Stimulated activated naive CD8-positive, alpha-beta T cell treated with anti-CD3 and anti-CD28 coated beads, Interleukin-15, Interleukin-2, amounts not matched to agents 100 ng/mL and 50 ng/mL, for 24 hours (primary cell): ENCODE measurements around the gene PRTFDC1.
"Not testable (repeated sequence)": the region's sequence is repeated elsewhere in the genome, so short reads cannot be mapped to it uniquely, and the experiment has no call there.

Experiments
- H3K27ac Mint-ChIP-seq: one replicate; pipeline ENCODE4 v1.8.0; 2021; ENCODE audit warnings: mild to moderate bottlenecking, mixed read lengths
- H3K27me3 Mint-ChIP-seq: one replicate; pipeline ENCODE4 v1.8.0; 2021; ENCODE audit warnings: mixed read lengths
- H3K36me3 Mint-ChIP-seq: one replicate; pipeline ENCODE4 v1.8.0; 2021; ENCODE audit warnings: low read depth, mixed read lengths
- H3K4me1 Mint-ChIP-seq: one replicate; pipeline ENCODE4 v1.8.0; 2021; ENCODE audit warnings: low read depth, mixed read lengths
- H3K4me3 Mint-ChIP-seq: one replicate; pipeline ENCODE4 v1.8.0; 2021; ENCODE audit warnings: mild to moderate bottlenecking, mixed read lengths
- H3K9me3 Mint-ChIP-seq: one replicate; pipeline ENCODE4 v1.8.0; 2021; ENCODE audit warnings: mixed read lengths

PRTFDC1 gene

GRCh38 chr10:24847112-24848070 is 105.0 kb downstream of the PRTFDC1 start:
- Mint-ChIP-seq H3K27me3 (no peaks in the 10 kb centered on the region), H3K36me3 (no peaks in the 10 kb centered on the region), H3K4me1 (no peaks in the 10 kb centered on the region), H3K27ac (no peak overlapping the region), H3K9me3 (no peaks in the 10 kb centered on the region), H3K4me3 (no peak overlapping the region)

DNA sequence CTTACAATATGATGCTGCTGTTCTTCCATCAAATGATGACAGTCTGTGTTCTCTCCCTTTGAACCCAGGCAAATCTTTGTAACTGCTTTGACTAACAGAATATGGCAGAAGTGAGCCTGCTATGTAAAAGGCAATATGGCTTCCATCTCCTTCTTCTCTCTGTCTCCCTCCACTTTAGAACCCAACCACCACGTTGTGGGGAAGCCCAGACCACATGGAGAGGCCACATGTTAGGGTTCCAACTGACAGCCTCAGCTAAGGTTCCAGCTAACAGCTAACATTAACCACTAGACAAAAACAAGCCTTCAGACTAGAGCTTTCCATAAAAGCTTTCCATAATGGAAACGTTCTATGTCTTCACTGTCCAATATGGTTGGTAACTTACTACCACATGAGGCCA is 107.7 kb downstream of the PRTFDC1 start:
- Mint-ChIP-seq H3K4me1 (no peaks in the 10 kb centered on the region), H3K9me3 (no peaks in the 10 kb centered on the region), H3K4me3 (no peak overlapping the region), H3K36me3 (no peaks in the 10 kb centered on the region), H3K27me3 (no peaks in the 10 kb centered on the region), H3K27ac (no peak overlapping the region)

DNA sequence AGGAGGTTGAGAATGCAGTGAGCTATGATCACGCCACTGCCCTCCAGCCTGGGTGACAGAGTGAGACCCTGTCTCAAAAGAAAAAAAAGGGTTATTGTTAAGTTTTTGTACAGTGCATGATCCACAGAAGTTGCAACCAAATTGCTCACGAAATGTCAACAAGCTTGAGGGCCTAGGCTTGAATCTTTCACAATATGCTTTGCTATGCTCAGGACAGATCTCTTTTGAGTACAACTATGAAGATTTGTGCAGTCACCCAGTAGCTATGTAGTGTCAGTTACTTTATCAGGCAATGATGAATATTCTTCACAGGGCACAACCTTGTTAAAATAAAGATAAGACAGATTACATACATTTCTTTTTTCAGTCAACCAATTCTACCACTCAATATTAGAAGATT is 109.2 kb downstream of the PRTFDC1 start:
- Mint-ChIP-seq H3K4me3 (no peak overlapping the region), H3K27me3 (no peaks in the 10 kb centered on the region), H3K4me1 (no peaks in the 10 kb centered on the region), H3K27ac (no peak overlapping the region), H3K9me3 (no peaks in the 10 kb centered on the region), H3K36me3 (no peaks in the 10 kb centered on the region)

DNA sequence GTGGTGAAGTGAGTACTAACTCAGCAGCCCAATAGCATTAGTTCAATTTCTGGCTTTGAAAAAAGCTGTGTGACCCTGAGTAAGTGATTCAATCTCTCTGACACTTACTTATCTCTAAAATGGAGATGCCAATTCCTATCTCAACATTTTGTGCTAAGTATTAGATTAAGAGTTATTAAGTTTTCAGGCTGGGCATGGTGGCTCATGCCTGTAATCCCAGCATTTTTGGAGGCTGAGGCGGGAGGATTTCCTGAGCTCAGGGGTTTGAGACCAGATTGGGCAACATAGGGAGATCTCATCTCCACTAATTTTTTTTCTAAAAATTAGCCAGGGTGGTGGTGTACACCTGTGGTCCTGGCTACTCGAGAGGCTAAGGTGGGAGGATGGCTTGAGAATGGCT is 109.5 kb downstream of the PRTFDC1 start:
- Mint-ChIP-seq H3K27ac (no peak overlapping the region), H3K4me3 (no peak overlapping the region), H3K36me3 (no peaks in the 10 kb centered on the region), H3K9me3 (no peaks in the 10 kb centered on the region), H3K27me3 (no peaks in the 10 kb centered on the region), H3K4me1 (no peaks in the 10 kb centered on the region)

GRCh38 chr10:24841530-24841929 is 110.9 kb downstream of the PRTFDC1 start:
- H3K4me1 Mint-ChIP-seq = no peaks in the 10 kb centered on the region
- H3K27ac Mint-ChIP-seq = no peak overlapping the region
- no peaks in the 10 kb centered on the region for H3K9me3 Mint-ChIP-seq
- H3K36me3 Mint-ChIP-seq = no peaks in the 10 kb centered on the region
- H3K27me3 Mint-ChIP-seq = no peaks in the 10 kb centered on the region
- H3K4me3 Mint-ChIP-seq = no peak overlapping the region

GRCh38 chr10:24840784-24841183 is 111.6 kb downstream of the PRTFDC1 start:
- no peaks in the 10 kb centered on the region for H3K27me3 Mint-ChIP-seq
- no peaks in the 10 kb centered on the region for H3K4me1 Mint-ChIP-seq
- no peaks in the 10 kb centered on the region for H3K36me3 Mint-ChIP-seq
- no peak overlapping the region for H3K27ac Mint-ChIP-seq
- H3K9me3 Mint-ChIP-seq = no peaks in the 10 kb centered on the region
- H3K4me3 Mint-ChIP-seq = no peak overlapping the region

- H3K27ac Mint-ChIP-seq, H3K4me1 Mint-ChIP-seq, H3K9me3 Mint-ChIP-seq, H3K27me3 Mint-ChIP-seq, H3K4me3 Mint-ChIP-seq, H3K36me3 Mint-ChIP-seq: not testable (repeated sequence)
Measured at GRCh38 chr10:24837781-24838180, 114.6 kb downstream of the PRTFDC1 start.

GRCh38 chr10:24834869-24835268 is 117.5 kb downstream of the PRTFDC1 start:
- H3K4me3 Mint-ChIP-seq = no peak overlapping the region
- no peak overlapping the region for H3K27ac Mint-ChIP-seq
- no peaks in the 10 kb centered on the region for H3K27me3 Mint-ChIP-seq
- no peaks in the 10 kb centered on the region for H3K9me3 Mint-ChIP-seq
- H3K4me1 Mint-ChIP-seq = no peaks in the 10 kb centered on the region
- H3K36me3 Mint-ChIP-seq = no peaks in the 10 kb centered on the region

- Mint-ChIP-seq H3K9me3 (no peaks in the 10 kb centered on the region), H3K4me3 (peak overlapping the region; percentile 12), H3K27me3 (no peaks in the 10 kb centered on the region), H3K4me1 (peaks cover 42% of the 10 kb centered on the region), H3K27ac (no peak overlapping the region), H3K36me3 (no peaks in the 10 kb centered on the region)
Measured at GRCh38 chr10:24826009-24826408, 126.4 kb downstream of the PRTFDC1 start.

GRCh38 chr10:24825551-24825950 is 126.9 kb downstream of the PRTFDC1 start:
- Mint-ChIP-seq H3K36me3 (no peaks in the 10 kb centered on the region), H3K4me3 (no peak overlapping the region), H3K9me3 (no peaks in the 10 kb centered on the region), H3K27me3 (no peaks in the 10 kb centered on the region), H3K4me1 (peaks cover 42% of the 10 kb centered on the region), H3K27ac (peak overlapping the region; percentile 55)

DNA sequence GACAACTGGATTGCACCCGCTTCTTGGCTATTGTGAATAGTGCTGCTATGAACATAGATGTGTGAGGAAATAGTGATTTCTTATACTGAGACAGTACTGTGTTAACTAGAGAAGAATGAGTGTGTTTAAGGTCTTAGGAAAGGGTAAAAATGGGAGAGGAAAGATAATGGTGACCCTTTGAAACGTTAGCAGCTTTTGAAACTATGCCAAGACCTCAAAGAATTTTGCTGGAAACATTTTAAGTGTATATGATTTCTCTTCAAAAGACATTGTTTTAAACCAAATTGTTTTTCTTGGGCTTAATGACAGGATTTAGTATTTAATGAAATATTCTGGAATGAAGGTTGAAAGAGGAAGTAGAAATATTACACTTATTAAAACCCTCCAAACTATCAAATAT is 127.9 kb downstream of the PRTFDC1 start:
- peak overlapping the region; percentile 75 for H3K27ac Mint-ChIP-seq
- no peaks in the 10 kb centered on the region for H3K36me3 Mint-ChIP-seq
- H3K4me3 Mint-ChIP-seq = no peak overlapping the region
- H3K9me3 Mint-ChIP-seq = no peaks in the 10 kb centered on the region
- H3K4me1 Mint-ChIP-seq = peaks cover 42% of the 10 kb centered on the region
- no peaks in the 10 kb centered on the region for H3K27me3 Mint-ChIP-seq

DNA sequence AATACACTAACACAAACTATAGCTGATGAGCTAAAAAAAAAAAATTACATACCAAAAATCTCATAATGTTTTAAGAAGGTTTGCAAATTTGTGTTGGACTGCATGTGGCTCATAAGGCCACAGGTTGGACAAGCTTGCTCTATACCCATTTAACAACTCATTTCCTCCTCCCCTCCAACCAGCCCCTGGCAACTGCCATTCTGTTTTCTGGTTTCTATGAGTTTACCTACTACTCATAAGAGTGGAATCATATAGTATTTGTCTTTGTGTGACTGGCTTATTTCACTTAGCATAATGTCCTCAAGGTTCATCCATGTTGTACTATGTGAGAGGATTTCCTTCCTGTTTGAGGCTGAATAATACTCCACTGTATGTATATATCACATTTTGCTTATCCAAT is 128.3 kb downstream of the PRTFDC1 start:
- peak overlapping the region; percentile 75 for H3K27ac Mint-ChIP-seq
- H3K4me3 Mint-ChIP-seq = no peak overlapping the region
- peaks cover 42% of the 10 kb centered on the region for H3K4me1 Mint-ChIP-seq
- no peaks in the 10 kb centered on the region for H3K36me3 Mint-ChIP-seq
- no peaks in the 10 kb centered on the region for H3K9me3 Mint-ChIP-seq
- no peaks in the 10 kb centered on the region for H3K27me3 Mint-ChIP-seq

DNA sequence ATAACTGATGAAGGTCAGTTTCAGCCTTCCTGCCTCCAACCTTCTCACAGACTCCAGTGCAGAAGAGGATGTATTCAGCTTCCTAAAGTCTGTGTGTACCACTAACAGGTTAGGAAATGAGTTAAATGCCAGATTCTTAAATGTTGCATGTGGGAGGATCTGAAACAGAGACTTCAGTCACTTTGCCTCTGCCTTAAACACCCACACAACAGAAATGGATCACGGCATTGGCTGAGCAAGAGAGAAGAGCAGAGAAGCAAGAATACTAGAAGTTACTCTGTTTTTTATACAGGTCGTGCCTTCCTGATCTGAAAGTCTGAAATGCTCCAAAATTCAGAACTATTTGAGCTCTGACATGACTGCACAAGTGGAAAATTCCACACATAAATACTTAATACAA is 129.8 kb downstream of the PRTFDC1 start:
- H3K27ac Mint-ChIP-seq = no peak overlapping the region
- H3K9me3 Mint-ChIP-seq = no peaks in the 10 kb centered on the region
- H3K4me3 Mint-ChIP-seq = no peak overlapping the region
- H3K27me3 Mint-ChIP-seq = no peaks in the 10 kb centered on the region
- H3K36me3 Mint-ChIP-seq = no peaks in the 10 kb centered on the region
- H3K4me1 Mint-ChIP-seq = peaks cover 42% of the 10 kb centered on the region

- peaks cover 5% of the 10 kb centered on the region for H3K9me3 Mint-ChIP-seq
- no peaks in the 10 kb centered on the region for H3K27me3 Mint-ChIP-seq
- no peaks in the 10 kb centered on the region for H3K36me3 Mint-ChIP-seq
- no peak overlapping the region for H3K27ac Mint-ChIP-seq
- no peak overlapping the region for H3K4me3 Mint-ChIP-seq
- H3K4me1 Mint-ChIP-seq = peaks cover 42% of the 10 kb centered on the region
Measured at GRCh38 chr10:24821986-24822385, 130.4 kb downstream of the PRTFDC1 start.

DNA sequence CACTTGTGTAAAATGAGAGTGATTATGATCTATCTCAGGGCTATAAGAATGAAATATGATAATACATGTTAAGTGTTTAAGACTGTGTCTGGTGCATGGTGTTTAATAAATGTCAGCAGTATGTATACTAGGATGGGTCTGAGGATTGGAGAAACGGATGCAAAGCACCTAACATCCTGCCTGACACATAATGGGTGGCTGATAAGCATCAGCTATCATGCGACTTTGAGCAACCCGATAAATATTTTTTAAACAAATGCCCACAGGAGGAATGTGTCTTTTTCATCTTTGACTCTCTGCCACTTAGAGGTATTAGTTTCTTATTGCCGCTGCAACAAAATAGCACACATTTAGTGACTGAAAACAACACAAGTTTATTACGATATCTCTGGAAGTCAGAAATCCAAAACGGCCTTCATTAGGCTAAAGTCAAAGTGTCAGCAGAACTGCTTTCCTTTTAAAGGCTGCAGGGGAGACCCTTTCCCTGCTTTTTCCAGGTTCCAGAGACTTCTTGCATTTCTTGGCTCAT is 135.5 kb downstream of the PRTFDC1 start:
- Mint-ChIP-seq H3K4me3 (no peak overlapping the region), H3K9me3 (peaks cover 8% of the 10 kb centered on the region), H3K36me3 (no peaks in the 10 kb centered on the region), H3K27ac (peak overlapping the region; percentile 4), H3K27me3 (no peaks in the 10 kb centered on the region), H3K4me1 (peaks cover 7% of the 10 kb centered on the region)
